Thoracic aorta (tissue), 2 donors: ENCODE measurements around the gene PAFAH2. TPM values are rescaled to one million over a fixed set of nuclear protein-coding genes. Genes with fewer than 3 reads are reported as not detected.

ENCODE experiments used
- ATAC-seq: fragments of 150-250 bp; one replicate; pipeline ENCODE4 v1.8.0; 2017; ENCODE audit warnings: low read depth; ENCODE audit not compliant: insufficient number of reproducible peaks, low FRiP score
- DNase-seq: peaks from one replicate; pipeline ENCODE4 v3.0.0-alpha.2; 2020; ENCODE audit warnings: low spot score
- H3K27ac ChIP-seq, 2 donors: fragments of 200-600 bp; sonication (generic); 1 replicate in 1 of 2; 2 replicates in 1 of 2; pipeline ENCODE4 v1.5.1; 2016; ENCODE audit warnings: mild to moderate bottlenecking in 2 of 2, moderate library complexity in 2 of 2
- H3K27me3 ChIP-seq: fragments of 200-600 bp; sonication (generic); replicated peaks from 2 replicates; pipeline ENCODE4 v1.6.0; 2016; ENCODE audit warnings: mild to moderate bottlenecking; ENCODE audit not compliant: insufficient read depth
- H3K36me3 ChIP-seq: fragments of 200-600 bp; sonication (generic); one replicate; pipeline ENCODE4 v1.5.1; 2016
- H3K4me1 ChIP-seq, 2 donors: fragments of 200-600 bp; sonication (generic); 1 replicate in 1 of 2; 2 replicates in 1 of 2; pipeline versions ENCODE4 v1.5.1 to v1.6.0; 2016; ENCODE audit warnings: low read depth in 2 of 2, mild to moderate bottlenecking in 1 of 2; ENCODE audit not compliant: control insufficient read depth in 1 of 2
- H3K4me3 ChIP-seq: fragments of 200-600 bp; sonication (generic); 2 replicates; pipeline ENCODE4 v1.5.1; 2016; ENCODE audit warnings: mild to moderate bottlenecking
- H3K9me3 ChIP-seq: fragments of 200-600 bp; sonication (generic); 2 replicates; pipeline ENCODE4 v1.5.1; 2016
- CTCF ChIP-seq: fragments of 200-600 bp; sonication (generic); IDR thresholded peaks from one replicate; pipeline ENCODE4 v1.5.1; 2019; ENCODE audit warnings: antibody characterized with exemption
- total RNA-seq, 2 donors: library from RNA; depleted of rRNA; stranded (reverse); fragments of >200 nt; gene quantifications; one replicate each; pipeline versions ENCODE4 v1.1.0 to v1.2.3, GENCODE V29; 2016

The PAFAH2 gene
- total RNA-seq, 2 donors from 2014 or later, result 3.6 to 6.9 TPM

- H3K27me3 ChIP-seq, result no peaks in the 10 kb centered on the region
- DNase-seq (no peak), ATAC-seq (no peak)
- H3K4me1 ChIP-seq, result peaks cover 6 to 30% of the 10 kb centered on the region in 2 donors
- H3K9me3 ChIP-seq, result no peaks in the 10 kb centered on the region
- no peak for TF ChIP-seq CTCF
- H3K36me3 ChIP-seq, result no peaks in the 10 kb centered on the region
- peak within 1 kb of the TSS; percentile 42 for H3K4me3 ChIP-seq
- H3K27ac ChIP-seq, result no peak within 1 kb of the TSS
Measured at GRCh38 chr1:26021647-26022403, 24.0 kb upstream of the PAFAH2 start, which contains the start of gene EXTL1. Gene EXTL1, plus strand, starts transcription at chr1:26021775. Its CDS starts 872 bp downstream, at chr1:26022647.

DNA sequence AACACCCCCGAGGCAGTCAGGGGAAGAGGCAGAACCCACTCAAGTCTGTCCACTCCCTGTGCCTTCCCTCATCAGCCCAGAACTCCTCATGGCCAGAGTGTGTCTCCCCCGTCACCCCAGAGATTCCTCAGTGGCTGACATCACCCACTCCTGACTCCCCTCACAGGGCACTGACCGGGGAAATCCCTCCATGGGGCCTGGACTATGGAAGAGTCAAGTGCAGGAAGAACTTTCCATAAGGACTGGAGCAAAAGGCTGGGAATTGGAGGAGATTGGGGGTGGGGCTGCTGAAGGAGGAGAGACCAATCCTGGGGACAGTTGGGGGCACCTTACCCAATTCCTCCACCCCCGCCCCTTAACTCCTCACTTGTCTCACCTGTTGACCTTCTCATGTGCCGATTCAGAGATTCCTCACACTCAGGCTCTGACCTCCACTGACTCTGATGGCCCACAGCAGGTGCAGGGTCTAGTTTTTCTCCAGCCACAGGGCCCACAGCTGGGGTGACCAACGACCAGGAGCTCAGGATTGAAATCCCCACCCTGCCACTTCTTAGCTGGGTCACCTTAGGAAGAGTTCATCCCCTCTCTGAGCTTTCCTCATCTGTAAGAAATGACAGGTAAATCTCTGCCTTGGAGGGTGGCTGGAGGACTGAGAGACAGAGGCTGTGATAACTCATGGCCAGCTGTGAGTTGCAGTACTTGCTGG, 23.2 kb upstream of the PAFAH2 start:
- no peak overlapping the region for H3K27ac ChIP-seq
- H3K27me3 ChIP-seq, result no peaks in the 10 kb centered on the region
- TF ChIP-seq CTCF, result no peak

DNA sequence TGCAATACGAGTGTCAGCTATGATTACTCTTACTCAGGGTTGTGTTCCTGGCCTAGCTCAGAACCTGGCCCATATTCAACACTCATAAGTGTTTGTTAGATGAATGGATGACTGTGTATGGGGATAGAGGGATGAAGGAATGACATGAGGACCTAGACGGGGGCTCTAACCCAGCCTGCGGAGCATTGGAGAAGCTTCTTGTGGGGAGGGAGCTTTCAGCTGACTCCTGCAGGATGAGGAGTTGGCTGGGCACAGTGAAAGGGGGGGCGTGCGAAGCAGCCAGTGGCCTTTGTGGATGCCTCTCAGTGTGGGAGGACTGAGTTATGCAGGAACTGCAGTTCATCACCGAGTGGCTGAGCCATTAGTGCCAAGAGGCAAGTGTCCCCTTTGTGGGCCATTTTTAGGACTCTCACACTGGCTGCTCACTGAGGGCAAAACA, 22.5 kb upstream of the PAFAH2 start:
- no peak overlapping the region for H3K4me3 ChIP-seq
- H3K27me3 ChIP-seq, result no peaks in the 10 kb centered on the region
- TF ChIP-seq CTCF, result no peak
- DNase-seq, result no peak
- H3K27ac ChIP-seq, result no peak overlapping the region
- no peaks in the 10 kb centered on the region for H3K9me3 ChIP-seq
- H3K4me1 ChIP-seq, result peaks cover 6 to 30% of the 10 kb centered on the region in 2 donors
- no peaks in the 10 kb centered on the region for H3K36me3 ChIP-seq
- no peak for ATAC-seq

More for the DNA sequence above, 23.2 kb upstream of the PAFAH2 start:
- ATAC-seq (no peak), DNase-seq (no peak)
- no peaks in the 10 kb centered on the region for H3K36me3 ChIP-seq
- peaks cover 6 to 30% of the 10 kb centered on the region in 2 donors for H3K4me1 ChIP-seq
- peak overlapping the region; percentile 42 for H3K4me3 ChIP-seq
- H3K9me3 ChIP-seq, result no peaks in the 10 kb centered on the region

DNA sequence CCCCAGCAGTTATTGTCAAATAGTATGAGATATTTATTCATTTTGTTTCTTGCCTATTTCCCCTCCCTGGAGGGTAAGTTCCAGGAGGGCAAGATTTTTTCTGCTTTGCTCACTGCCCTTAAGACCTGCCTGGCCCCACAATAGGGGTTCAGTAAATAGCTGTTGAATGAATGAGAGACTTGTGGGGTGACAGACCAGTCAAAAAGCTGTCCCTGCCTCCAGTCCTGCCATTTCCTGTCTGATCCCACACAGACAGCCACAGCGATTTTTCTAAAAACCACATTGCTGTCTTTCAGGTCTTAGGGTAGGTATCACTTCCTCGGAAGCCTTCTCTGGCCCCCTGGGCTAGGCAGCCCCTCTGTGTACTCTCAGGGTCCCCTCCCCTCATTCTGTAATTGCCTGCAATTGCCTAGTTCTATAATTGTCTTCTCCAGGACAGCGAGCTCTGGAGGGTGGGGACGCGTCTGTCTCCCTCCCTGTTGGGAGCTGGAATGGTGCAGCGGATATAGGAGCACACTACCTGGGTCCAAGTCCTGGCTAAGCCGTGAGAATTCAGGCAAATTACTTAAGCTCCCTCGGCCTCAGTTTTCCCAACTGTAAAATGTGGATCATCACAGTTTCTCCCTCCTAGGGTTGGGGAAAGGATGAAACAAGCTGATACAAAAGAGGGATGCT, 21.9 kb upstream of the PAFAH2 start:
- no peaks in the 10 kb centered on the region for H3K36me3 ChIP-seq
- H3K4me3 ChIP-seq, result no peak overlapping the region
- H3K9me3 ChIP-seq, result no peaks in the 10 kb centered on the region
- H3K27ac ChIP-seq, result no peak overlapping the region
- no peak for ATAC-seq
- TF ChIP-seq CTCF, result no peak
- peaks cover 6 to 30% of the 10 kb centered on the region in 2 donors for H3K4me1 ChIP-seq
- no peaks in the 10 kb centered on the region for H3K27me3 ChIP-seq
- no peak for DNase-seq

DNA sequence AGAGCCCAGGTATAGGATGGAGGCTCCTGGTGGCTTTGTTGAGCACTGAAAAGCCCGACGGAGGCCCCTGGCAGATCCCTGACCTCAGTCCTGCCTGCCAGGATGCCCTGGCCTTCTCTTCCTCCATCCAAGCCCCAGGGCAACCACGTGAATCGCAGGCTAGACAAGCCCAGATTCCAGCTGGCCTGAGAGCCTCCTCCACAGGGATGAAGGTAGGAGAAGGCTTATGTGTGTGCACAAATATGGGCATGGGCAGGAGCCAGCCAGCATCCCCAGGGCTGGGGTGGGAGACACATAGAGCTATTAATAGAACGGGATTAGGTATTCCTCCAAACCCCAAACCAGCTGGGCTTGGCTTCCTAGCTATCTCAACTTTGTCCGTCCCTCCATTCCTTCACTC, 19.7 kb upstream of the PAFAH2 start:
- H3K4me3 ChIP-seq, result no peak overlapping the region
- DNase-seq (no peak), ATAC-seq (no peak)
- H3K27me3 ChIP-seq, result no peaks in the 10 kb centered on the region
- H3K4me1 ChIP-seq, result peaks cover 6 to 28% of the 10 kb centered on the region in 2 donors
- no peak overlapping the region for H3K27ac ChIP-seq
- H3K9me3 ChIP-seq, result no peaks in the 10 kb centered on the region
- no peak for TF ChIP-seq CTCF
- no peaks in the 10 kb centered on the region for H3K36me3 ChIP-seq
